ENCODE results near the gene MCC. TPM values are rescaled to one million over a fixed set of nuclear protein-coding genes. Genes with fewer than 3 reads are reported as not detected.

Gene MCC
- polyA plus RNA-seq, 4 donors: 27.6 to 33.3 (median 31.7) TPM

Other genes with a start within 250 kb of the MCC start
- gene TSSK1B, start 53.5 kb downstream of the MCC start, polyA plus RNA-seq (ENCODE audit: insufficient read length in 4 of 4): under 1 TPM in 2 of 4 donors, not detected in 2; 0.09 to 0.10 TPM
- 10 to 100 TPM; 24.8 to 46.8 (median 32.8) TPM for gene YTHDC2, start 25.2 kb upstream of the MCC start, polyA plus RNA-seq (ENCODE audit: insufficient read length in 4 of 4)